ENCODE results near the gene TNFRSF14. TPM values are rescaled to one million over a fixed set of nuclear protein-coding genes. Genes with fewer than 3 reads are reported as not detected.

TNFRSF14 gene
- total RNA-seq = 10.4 and 11.1 TPM in 2 replicates

GRCh38 chr1:2556277-2556677, at the start of gene TNFRSF14:
TNFRSF14 (plus strand) TSS chr1:2556371; CDS start chr1:2556665, 294 bp downstream.
- peak within 1 kb of the TSS; percentile 50 for H3K4me3 ChIP-seq (ENCODE audit: low read depth, low read length)
- no peak for TF ChIP-seq CTCF (IDR thresholded peaks at IDR 0.05; ENCODE audit: insufficient read depth, low read length, severe bottlenecking)
- FAIRE-seq = no peak
- H3K36me3 ChIP-seq (ENCODE audit: control insufficient read depth, insufficient read depth, low read length) = no peaks in the 10 kb centered on the region
- no peak for DNase-seq (ENCODE audit: low read depth)
- H3K27me3 ChIP-seq (ENCODE audit: control insufficient read depth, insufficient read depth, low read length) = no peaks in the 10 kb centered on the region

GRCh38 chr1:2506901-2507565, 49.1 kb upstream of the TNFRSF14 start:
- Histone ChIP-seq H3K4me3 (ENCODE audit: low read depth, low read length) (no peak overlapping the region), H3K36me3 (ENCODE audit: control insufficient read depth, insufficient read depth, low read length) (peaks cover 22% of the 10 kb centered on the region), H3K27me3 (ENCODE audit: control insufficient read depth, insufficient read depth, low read length) (no peaks in the 10 kb centered on the region)
- no peak for TF ChIP-seq CTCF (IDR thresholded peaks at IDR 0.05; ENCODE audit: insufficient read depth, low read length, severe bottlenecking)
- DNase-seq (ENCODE audit: low read depth) (no peak), FAIRE-seq (no peak)

GRCh38 chr1:2507744-2508155, 48.4 kb upstream of the TNFRSF14 start:
- Histone ChIP-seq H3K27me3 (ENCODE audit: control insufficient read depth, insufficient read depth, low read length) (no peaks in the 10 kb centered on the region), H3K36me3 (ENCODE audit: control insufficient read depth, insufficient read depth, low read length) (peaks cover 23% of the 10 kb centered on the region), H3K4me3 (ENCODE audit: low read depth, low read length) (no peak overlapping the region)
- TF ChIP-seq CTCF (IDR thresholded peaks at IDR 0.05; ENCODE audit: insufficient read depth, low read length, severe bottlenecking) = no peak
- no peak for DNase-seq (ENCODE audit: low read depth)
- FAIRE-seq = no peak

- H3K36me3 ChIP-seq (ENCODE audit: control insufficient read depth, insufficient read depth, low read length) = peaks cover 24% of the 10 kb centered on the region
- DNase-seq (ENCODE audit: low read depth) (no peak), FAIRE-seq (no peak)
- H3K4me3 ChIP-seq (ENCODE audit: low read depth, low read length) = no peak overlapping the region
- no peak for TF ChIP-seq CTCF (IDR thresholded peaks at IDR 0.05; ENCODE audit: insufficient read depth, low read length, severe bottlenecking)
- H3K27me3 ChIP-seq (ENCODE audit: control insufficient read depth, insufficient read depth, low read length) = no peaks in the 10 kb centered on the region
These were observed 48.0 kb upstream of the TNFRSF14 start for GRCh38 chr1:2508180-2508579.

- FAIRE-seq (no peak), DNase-seq (ENCODE audit: low read depth) (no peak)
- peaks cover 26% of the 10 kb centered on the region for H3K36me3 ChIP-seq (ENCODE audit: control insufficient read depth, insufficient read depth, low read length)
- TF ChIP-seq CTCF (IDR thresholded peaks at IDR 0.05; ENCODE audit: insufficient read depth, low read length, severe bottlenecking) = no peak
- no peaks in the 10 kb centered on the region for H3K27me3 ChIP-seq (ENCODE audit: control insufficient read depth, insufficient read depth, low read length)
- H3K4me3 ChIP-seq (ENCODE audit: low read depth, low read length) = no peak overlapping the region
These were observed 47.4 kb upstream of the TNFRSF14 start for GRCh38 chr1:2508751-2509150.

GRCh38 chr1:2509589-2509988, 46.6 kb upstream of the TNFRSF14 start:
- TF ChIP-seq CTCF (IDR thresholded peaks at IDR 0.05; ENCODE audit: insufficient read depth, low read length, severe bottlenecking) = no peak
- no peak for DNase-seq (ENCODE audit: low read depth)
- Histone ChIP-seq H3K4me3 (ENCODE audit: low read depth, low read length) (no peak overlapping the region), H3K27me3 (ENCODE audit: control insufficient read depth, insufficient read depth, low read length) (no peaks in the 10 kb centered on the region), H3K36me3 (ENCODE audit: control insufficient read depth, insufficient read depth, low read length) (peaks cover 29% of the 10 kb centered on the region)
- FAIRE-seq = no peak

Data from bronchial epithelial cell (primary cell).